HepG2 (cell line): ENCODE data around the gene NOTUM. TPM values are rescaled to one million over a fixed set of nuclear protein-coding genes. Genes with fewer than 3 reads are reported as not detected.
A peak's percentile ranks its signal among the peaks of the same experiment; 100 is the strongest.

ENCODE experiments used
- AGO2 ChIP-seq: fragments of 200-400 bp; formaldehyde crosslinking; optimal IDR thresholded peaks from 2 replicates; pipeline ENCODE3; 2017; ENCODE audit warnings: mild to moderate bottlenecking, low read depth, low read length, moderate library complexity
- AKAP8 ChIP-seq: sonication (generic); formaldehyde crosslinking; IDR thresholded peaks from 2 replicates; pipeline ENCODE4 v1.5.1; 2020; ENCODE audit warnings: mild to moderate bottlenecking, missing genetic modification reagents
- BATF2 ChIP-seq: sonication (generic); formaldehyde crosslinking; IDR thresholded peaks from 2 replicates; pipeline ENCODE4 v1.8.0; 2022; ENCODE audit warnings: mild to moderate bottlenecking, missing genetic modification reagents, moderate library complexity
- GTF2F1 ChIP-seq: fragments of 150-350 bp; IDR thresholded peaks from 2 replicates; pipeline ENCODE4 v1.6.1; 2014; ENCODE audit warnings: low read length
- HOXA7 ChIP-seq: sonication (generic); formaldehyde crosslinking; IDR thresholded peaks from 2 replicates; pipeline ENCODE4 v1.8.1; 2022; ENCODE audit warnings: mild to moderate bottlenecking, missing genetic modification reagents, moderate library complexity
- POLR2A ChIP-seq, 2 experiments: IDR thresholded peaks; 2 replicates each; pipeline ENCODE4 v1.6.1; 2011; ENCODE audit warnings: low read depth in 2 of 2, low read length in 2 of 2, mild to moderate bottlenecking in 1 of 2, moderate library complexity in 1 of 2; ENCODE audit not compliant: insufficient read depth in 1 of 2
- RBFOX2 ChIP-seq: fragments of 200-400 bp; formaldehyde crosslinking; IDR thresholded peaks from 2 replicates; pipeline ENCODE4 v1.6.1; 2017; ENCODE audit warnings: low read depth, mild to moderate bottlenecking, low read length
- SRSF1 ChIP-seq: fragments of 200-400 bp; formaldehyde crosslinking; optimal IDR thresholded peaks from 2 replicates; pipeline ENCODE3; 2017; ENCODE audit warnings: mild to moderate bottlenecking, low read depth, low read length, moderate library complexity
- SSRP1 ChIP-seq: IDR thresholded peaks from 2 replicates; pipeline ENCODE4 v1.6.1; 2016; ENCODE audit warnings: control low read depth
- TGIF2 ChIP-seq: IDR thresholded peaks from 2 replicates; pipeline ENCODE4 v1.6.1; 2016; ENCODE audit warnings: control low read depth, missing compliant biosample characterization
- ZC3H13 ChIP-seq: sonication (generic); formaldehyde crosslinking; IDR thresholded peaks from 2 replicates; pipeline ENCODE4 v1.8.1; 2023; ENCODE audit warnings: mild to moderate bottlenecking, missing genetic modification reagents, moderate library complexity
- ZFP62 ChIP-seq: sonication (generic); formaldehyde crosslinking; IDR thresholded peaks from 2 replicates; pipeline ENCODE4 v1.4.0; 2020; ENCODE audit warnings: missing genetic modification reagents
- ZFY ChIP-seq: sonication (generic); formaldehyde crosslinking; IDR thresholded peaks from 2 replicates; pipeline ENCODE4 v1.4.0; 2020; ENCODE audit warnings: missing genetic modification reagents
- ZNF326 ChIP-seq: sonication (generic); formaldehyde crosslinking; IDR thresholded peaks from 2 replicates; pipeline ENCODE4 v1.4.0; 2020; ENCODE audit warnings: missing genetic modification reagents, borderline replicate concordance
- ZNF552 ChIP-seq: sonication (generic); formaldehyde crosslinking; IDR thresholded peaks from 2 replicates; pipeline ENCODE4 v1.9.0; 2022; ENCODE audit warnings: missing genetic modification reagents, mild to moderate bottlenecking, borderline replicate concordance
- ZNF841 ChIP-seq: sonication (generic); formaldehyde crosslinking; IDR thresholded peaks from 2 replicates; pipeline ENCODE4 v1.8.1; 2023; ENCODE audit warnings: missing genetic modification reagents, borderline replicate concordance
- polyA plus RNA-seq, 8 experiments: library from polyadenylated mRNA; depleted of rRNA in 3 of 8; stranded (reverse) in 7 of 8; unstranded in 1 of 8; fragments of >200 nt; fragmentation: Illumina TruSeq in 4 of 8; extraction: Trizol in 4 of 8; gene quantifications; 2 replicates each; pipeline versions ENCODE4 v1.2.1 to v1.2.3, GENCODE V29; 2011 to 2016; ENCODE audit warnings: low read depth in 4 of 8, missing spikeins in 1 of 8, mixed read lengths in 1 of 8; ENCODE audit not compliant: insufficient read depth in 1 of 8
- total RNA-seq, 5 experiments: library from RNA; depleted of rRNA; stranded (reverse); fragments of >200 nt; fragmentation: Illumina TruSeq; extraction: Trizol; gene quantifications; 2 replicates each; pipeline ENCODE4 v1.2.3, GENCODE V29; 2016; ENCODE audit warnings: low read depth in 1 of 5

Gene NOTUM
- total and polyA plus RNA-seq, 2 of the 13 experiments (the other 11 are each of a cell fraction or from before 2014, with no cell fraction given): 150 to 160 TPM

DNA sequence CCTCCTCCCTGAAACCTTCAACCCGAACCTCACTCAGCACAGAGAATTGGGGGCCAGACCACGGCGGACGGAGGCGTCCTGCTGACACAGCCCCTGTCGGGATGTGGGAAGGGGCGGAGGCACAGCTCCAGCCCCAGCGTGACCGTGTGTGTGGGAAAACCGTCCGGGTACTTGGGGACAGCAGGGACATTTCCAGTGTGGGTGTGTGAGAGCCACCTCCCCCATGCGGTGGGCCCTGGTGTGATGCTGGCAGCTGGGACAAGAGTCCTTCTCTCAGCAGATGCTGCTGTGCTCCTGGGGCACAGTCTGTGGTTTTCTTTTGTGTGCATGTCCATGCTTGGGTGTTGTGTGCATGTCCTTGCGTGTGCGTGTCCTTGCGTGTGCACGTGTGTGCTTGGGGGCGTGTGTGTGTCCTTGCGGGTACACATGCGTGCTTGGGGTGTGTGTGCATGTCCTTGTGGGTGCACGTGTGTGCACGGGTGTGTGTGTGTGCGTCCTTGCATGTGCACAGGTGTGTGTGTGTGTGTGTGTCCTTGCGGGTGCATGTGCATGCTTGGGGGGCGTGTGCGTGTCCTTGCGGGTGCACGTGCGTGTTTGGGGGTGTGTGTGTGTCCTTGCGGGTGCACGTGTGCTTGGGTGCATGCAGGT lies 44.8 kb upstream of the NOTUM start (continued):
- TF ChIP-seq ZNF326 (CRISPR knock-in tag) (peak; percentile 29), ZC3H13 (CRISPR knock-in tag) (peak; percentile 52; the same call in 1 of the 2 replicates), ZFY (CRISPR knock-in tag) (0 out of 2 replicates have a peak, but pooled peaks have one; percentile 3), ZFP62 (CRISPR knock-in tag) (no peak), AGO2 (peak; percentile 99), ZNF552 (CRISPR knock-in tag) (0 out of 2 replicates have a peak, but pooled peaks have one; percentile 52), BATF2 (CRISPR knock-in tag) (0 out of 2 replicates have a peak, but pooled peaks have one; percentile 33), POLR2A (IDR thresholded peaks at IDR 0.05; ENCODE audit: insufficient read depth in 1 of 2, low read depth in 2 of 2, low read length in 2 of 2) (peak in 1 of 2 experiments; percentile 28; a peak in 1 of 4 replicates), SSRP1 (peak; percentile 89), GTF2F1 (no peak), HOXA7 (CRISPR knock-in tag) (0 out of 2 replicates have a peak, but pooled peaks have one; percentile 39), ZNF841 (CRISPR knock-in tag) (0 out of 2 replicates have a peak, but pooled peaks have one; percentile 40), AKAP8 (CRISPR knock-in tag) (peak; percentile 98), TGIF2 (CRISPR knock-in tag) (0 out of 2 replicates have a peak, but pooled peaks have one; percentile 27), RBFOX2 (peak; percentile 77), SRSF1 (peak; percentile 20)
